Lung (tissue), 12 donors: ENCODE data around the gene CIB1. TPM values are rescaled to one million over a fixed set of nuclear protein-coding genes. Genes with fewer than 3 reads are reported as not detected.
A peak's percentile ranks its signal among the peaks of the same experiment; 100 is the strongest.

ENCODE experiments used
- ATAC-seq: fragments of 200-7000 bp; cut with Tn5 transposase; one replicate; pipeline ENCODE4 v1.9.1; 2020; ENCODE audit warnings: moderate number of reproducible peaks; ENCODE audit not compliant: insufficient read depth, low FRiP score
- DNase-seq, 3 donors: peaks; one replicate each; pipeline ENCODE4 v3.0.0-alpha.2; 2013 to 2017
- H3K27ac ChIP-seq, 2 donors: one replicate each; pipeline ENCODE4 v1.5.1; 2013; ENCODE audit warnings: mild to moderate bottlenecking in 2 of 2, moderate library complexity in 2 of 2, control low read depth in 1 of 2, inconsistent platforms in 1 of 2, low read depth in 1 of 2, low read length in 1 of 2
- H3K27me3 ChIP-seq, 3 donors: one replicate each; pipeline ENCODE4 v1.5.1; 2013; ENCODE audit warnings: low read length in 2 of 3; ENCODE audit not compliant: control insufficient read depth in 3 of 3, insufficient read depth in 3 of 3
- H3K36me3 ChIP-seq, 4 donors: one replicate each; pipeline ENCODE4 v1.5.1; 2013; ENCODE audit warnings: low read length in 4 of 4, mild to moderate bottlenecking in 1 of 4, moderate library complexity in 1 of 4; ENCODE audit not compliant: control insufficient read depth in 4 of 4, insufficient read depth in 4 of 4
- H3K4me1 ChIP-seq, 5 donors: one replicate each; pipeline ENCODE4 v1.5.1; 2013; ENCODE audit warnings: low read length in 5 of 5, mild to moderate bottlenecking in 2 of 5, moderate library complexity in 1 of 5; ENCODE audit not compliant: control insufficient read depth in 5 of 5, insufficient read depth in 5 of 5
- H3K4me3 ChIP-seq: one replicate; pipeline ENCODE4 v1.5.1; 2013; ENCODE audit warnings: mild to moderate bottlenecking, control low read depth, moderate library complexity
- H3K9ac ChIP-seq, 2 donors: one replicate each; pipeline ENCODE4 v1.5.1; 2013; ENCODE audit warnings: low read length in 2 of 2, control low read depth in 1 of 2; ENCODE audit not compliant: insufficient read depth in 1 of 2
- H3K9me3 ChIP-seq, 4 donors: one replicate each; pipeline ENCODE4 v1.5.1; 2013; ENCODE audit warnings: low read length in 3 of 4, mild to moderate bottlenecking in 1 of 4, moderate library complexity in 1 of 4; ENCODE audit not compliant: control insufficient read depth in 4 of 4, insufficient read depth in 3 of 4
- WGBS, 2 donors: extraction: QIAGEN DNeasy Blood & Tissue Kit; methylation state at CpG; one replicate each; pipeline ENCODE4 v1.1.7; 2013; 5-methylcytosine and 5-hydroxymethylcytosine counted together
- polyA plus RNA-seq, 2 donors: library from polyadenylated mRNA; stranded (reverse); fragments of 200-250 nt; gene quantifications; one replicate each; pipeline ENCODE4 v1.2.1, GENCODE V29; 2013
- total RNA-seq, 2 donors: library from RNA; depleted of rRNA in 1 of 2; stranded (reverse); fragments of >200 nt in 1 of 2; gene quantifications; one replicate each; pipeline ENCODE4 v1.2.1, GENCODE V29; 2014 to 2021
- TF ChIP-seq, protein P1 (sequence below): IDR thresholded peaks from 2 replicates; pipeline ENCODE4 v1.5.1; 2012; ENCODE audit warnings: mild to moderate bottlenecking; ENCODE audit errors: control extremely low read depth, extremely low read depth
- donor health status: control.
- donor health status: control.
- donor health status: Bipolar disorder and iron deficiency.
- donor health status: healthy.
- donor health status: DM: yes; HTN: yes; CAD: no.

The CIB1 gene
- total and polyA plus RNA-seq, 4 donors = 38.2 to 189 (median 129) TPM

DNA sequence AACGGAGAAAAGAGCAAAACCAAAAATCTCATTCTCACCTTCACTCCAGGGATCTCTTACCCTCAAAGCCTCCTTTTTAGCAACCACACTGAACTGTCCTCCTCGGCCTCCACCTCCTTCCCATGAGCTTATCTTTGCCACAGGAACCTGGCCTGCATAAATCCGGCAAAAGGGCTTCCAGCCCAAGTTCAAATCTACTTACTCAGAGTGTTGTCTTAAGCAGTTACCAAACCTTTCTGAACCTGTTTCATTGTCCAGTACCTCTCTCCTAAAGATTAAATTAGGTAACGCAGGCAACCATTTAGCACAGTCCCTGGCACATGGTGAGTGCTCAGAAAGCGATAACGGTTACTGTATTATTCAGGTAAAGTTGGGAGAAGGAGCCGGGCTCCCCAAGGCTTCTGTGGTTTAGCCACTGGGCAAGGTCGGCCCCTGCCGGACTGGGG, 777 bp downstream of the CIB1 start:
- TF ChIP-seq, protein P1, sequence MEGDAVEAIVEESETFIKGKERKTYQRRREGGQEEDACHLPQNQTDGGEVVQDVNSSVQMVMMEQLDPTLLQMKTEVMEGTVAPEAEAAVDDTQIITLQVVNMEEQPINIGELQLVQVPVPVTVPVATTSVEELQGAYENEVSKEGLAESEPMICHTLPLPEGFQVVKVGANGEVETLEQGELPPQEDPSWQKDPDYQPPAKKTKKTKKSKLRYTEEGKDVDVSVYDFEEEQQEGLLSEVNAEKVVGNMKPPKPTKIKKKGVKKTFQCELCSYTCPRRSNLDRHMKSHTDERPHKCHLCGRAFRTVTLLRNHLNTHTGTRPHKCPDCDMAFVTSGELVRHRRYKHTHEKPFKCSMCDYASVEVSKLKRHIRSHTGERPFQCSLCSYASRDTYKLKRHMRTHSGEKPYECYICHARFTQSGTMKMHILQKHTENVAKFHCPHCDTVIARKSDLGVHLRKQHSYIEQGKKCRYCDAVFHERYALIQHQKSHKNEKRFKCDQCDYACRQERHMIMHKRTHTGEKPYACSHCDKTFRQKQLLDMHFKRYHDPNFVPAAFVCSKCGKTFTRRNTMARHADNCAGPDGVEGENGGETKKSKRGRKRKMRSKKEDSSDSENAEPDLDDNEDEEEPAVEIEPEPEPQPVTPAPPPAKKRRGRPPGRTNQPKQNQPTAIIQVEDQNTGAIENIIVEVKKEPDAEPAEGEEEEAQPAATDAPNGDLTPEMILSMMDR = no peak
- Histone ChIP-seq H3K9ac (peak overlapping the region; percentile 8 to 70), H3K9me3 (no peaks in the 10 kb centered on the region), H3K4me3 (peak overlapping the region; percentile 86), H3K36me3 (peaks cover 0 to 24% (median 9%) of the 10 kb centered on the region in 4 donors), H3K4me1 (peaks cover 0 to 19% (median 3%) of the 10 kb centered on the region in 5 donors), H3K27ac (peak overlapping the region; percentile 89 to 97), H3K27me3 (no peaks in the 10 kb centered on the region)
- DNase-seq (peak in 1 of 3 donors; percentile 7), ATAC-seq (no peak)
- WGBS, 2 donors = 8 to 12% methylated on average over 9 of the region's 9 CpGs

DNA sequence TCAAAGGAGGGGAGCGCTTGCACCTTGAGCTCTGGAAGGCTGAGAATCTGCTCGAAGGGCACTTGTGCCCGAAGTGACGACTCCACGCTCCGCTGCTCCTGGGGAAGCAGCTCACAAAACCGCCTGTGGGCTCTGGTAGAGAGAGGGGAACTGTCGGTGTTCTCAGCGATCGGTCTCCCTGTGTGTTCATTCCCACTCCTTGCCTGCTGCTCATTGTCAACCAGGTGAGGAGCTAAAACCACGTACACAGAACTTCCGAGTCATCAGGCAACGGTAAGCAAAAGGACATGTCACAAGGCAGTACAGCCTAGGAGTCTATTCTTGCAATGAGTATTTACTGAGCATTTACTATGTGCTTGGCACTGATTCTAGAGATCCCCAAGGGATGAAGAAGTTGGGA, 1.5 kb downstream of the CIB1 start:
- Histone ChIP-seq H3K9me3 (no peaks in the 10 kb centered on the region), H3K4me1 (peaks cover 0 to 19% (median 3%) of the 10 kb centered on the region in 5 donors), H3K4me3 (no peak overlapping the region), H3K9ac (no peak overlapping the region), H3K36me3 (peaks cover 7 to 31% (median 8%) of the 10 kb centered on the region in 4 donors), H3K27me3 (no peaks in the 10 kb centered on the region), H3K27ac (peak overlapping the region in 1 of 2 donors; percentile 21)
- TF ChIP-seq, protein P1 = no peak
- ATAC-seq = no peak
- 83 to 86% methylated on average over 13 of the region's 13 CpGs for WGBS, 2 donors
- DNase-seq = no peak

DNA sequence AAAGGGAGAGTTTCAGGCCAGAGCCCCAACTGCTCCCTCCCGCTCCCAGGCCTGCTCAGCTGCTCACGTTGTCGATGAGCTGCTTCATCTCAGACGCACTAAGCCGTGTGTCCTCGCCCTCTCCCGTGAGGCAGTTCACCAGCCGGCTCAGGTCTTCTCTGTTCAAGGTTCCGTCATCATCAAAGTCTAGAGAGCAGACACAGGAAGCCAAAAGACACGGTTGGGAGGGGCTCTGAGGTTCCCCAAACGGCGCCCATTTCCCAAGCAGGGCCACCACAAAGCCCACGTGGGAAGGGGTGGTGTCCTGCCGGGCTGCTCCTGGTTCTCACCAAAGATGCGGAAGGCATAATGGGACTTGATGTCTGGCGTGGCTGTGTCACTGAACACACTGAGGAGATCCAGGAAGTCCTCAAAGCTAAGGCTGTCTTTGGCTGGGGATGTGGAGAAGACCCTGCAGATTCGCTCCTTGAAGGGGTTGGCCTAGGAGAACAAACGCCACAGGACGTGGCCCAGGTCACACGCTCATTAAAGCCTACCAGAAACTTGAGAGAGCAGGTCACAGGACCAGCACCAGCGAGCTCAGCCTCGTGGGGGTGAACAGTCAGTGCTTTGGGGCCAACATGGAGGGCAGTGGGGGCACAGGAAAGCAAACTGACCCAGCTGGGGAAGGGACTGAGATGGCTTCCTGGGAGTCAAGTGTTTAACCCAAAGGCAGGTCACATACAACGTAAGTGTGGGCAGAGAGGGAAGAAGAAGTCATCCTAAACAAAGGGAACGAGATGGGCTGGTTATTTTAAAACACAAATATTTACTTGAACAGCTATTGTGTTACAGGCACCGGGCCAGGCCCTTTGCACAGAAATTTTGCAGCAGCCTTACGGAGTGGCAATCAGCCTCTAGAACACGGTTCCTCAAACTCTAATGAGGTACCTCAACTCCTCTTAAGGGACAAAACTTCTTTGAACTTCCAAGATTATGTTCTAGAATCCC, 2.4 kb downstream of the CIB1 start:
- Histone ChIP-seq H3K27me3 (no peaks in the 10 kb centered on the region), H3K27ac (peak overlapping the region in 1 of 2 donors; percentile 50), H3K9ac (no peak overlapping the region), H3K9me3 (no peaks in the 10 kb centered on the region), H3K36me3 (peaks cover 7 to 34% (median 8%) of the 10 kb centered on the region in 4 donors), H3K4me3 (no peak overlapping the region), H3K4me1 (peaks cover 0 to 19% (median 3%) of the 10 kb centered on the region in 5 donors)
- 30 to 44% methylated on average over 27 of the region's 27 CpGs for WGBS, 2 donors
- no peak for DNase-seq
- no peak for ATAC-seq
- TF ChIP-seq, protein P1 = no peak
